Measurements from ENCODE around the gene SYT9.

SYT9 gene

DNA sequence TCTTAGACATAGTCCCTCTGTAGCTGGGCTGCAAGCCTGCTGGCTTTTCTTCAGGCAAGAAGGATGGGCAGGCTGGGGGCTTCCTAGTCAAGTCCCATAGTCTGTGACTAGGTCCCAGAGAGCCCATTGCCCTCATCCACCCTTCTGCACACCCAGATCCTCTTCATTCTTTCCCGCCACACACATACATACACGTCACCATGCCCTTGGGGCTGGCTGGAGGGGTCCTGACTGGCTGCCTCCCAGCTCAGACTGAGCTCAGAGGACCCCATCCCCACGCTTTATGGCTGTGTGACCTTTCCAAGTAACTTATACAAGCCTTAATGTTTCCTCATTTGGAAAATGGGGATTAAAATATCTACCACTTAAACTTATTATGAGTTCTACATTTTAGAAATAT lies 248.5 kb downstream of the SYT9 start:
- TF ChIP-seq SUZ12 (IDR thresholded peaks at IDR 0.05; ENCODE audit: extremely low read depth, insufficient read depth, insufficient read length), result no peak
- no peak for TF ChIP-seq YY1 (IDR thresholded peaks at IDR 0.05; ENCODE audit: insufficient read depth, insufficient read length)
- no peak for TF ChIP-seq ZNF274 (IDR thresholded peaks at IDR 0.05; ENCODE audit: low read depth, low read length)
- no peaks in the 10 kb centered on the region for H3K9me3 ChIP-seq (ENCODE audit: insufficient read depth, low read length)
- DNase-seq (ENCODE audit: low read depth, low spot score), result no peak
- no peak overlapping the region for H3K4me3 ChIP-seq (ENCODE audit: insufficient read length, low read depth)
- no peaks in the 10 kb centered on the region for H3K27me3 ChIP-seq (ENCODE audit: insufficient read depth, insufficient read length)
- H3K9ac ChIP-seq (ENCODE audit: insufficient read length, low read depth), result no peak overlapping the region
- H3K36me3 ChIP-seq (ENCODE audit: insufficient read depth, insufficient read length, low read length), result no peaks in the 10 kb centered on the region
- no peaks in the 10 kb centered on the region for H3K4me1 ChIP-seq (ENCODE audit: insufficient read depth, insufficient read length)

DNA sequence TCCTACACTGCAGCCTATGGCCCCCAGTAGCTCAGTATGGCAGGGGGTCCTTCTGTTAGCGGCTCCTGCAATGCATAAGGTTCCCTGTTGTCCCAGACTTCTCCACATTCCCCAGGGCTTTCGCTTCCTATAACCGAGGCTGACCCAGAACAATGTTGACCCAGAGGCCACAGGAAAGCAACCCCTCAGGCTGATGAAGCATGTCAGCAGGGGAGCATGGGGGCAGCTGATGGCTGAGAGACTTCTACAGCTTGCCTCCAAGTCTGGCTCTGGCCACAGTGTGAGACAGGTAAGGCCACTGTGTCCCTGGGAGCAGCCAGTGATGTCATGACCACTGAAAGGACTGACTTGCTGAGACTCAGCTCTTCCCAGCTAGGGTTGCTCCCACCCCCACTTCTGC lies 249.5 kb downstream of the SYT9 start:
- no peaks in the 10 kb centered on the region for H3K9me3 ChIP-seq (ENCODE audit: insufficient read depth, low read length)
- no peaks in the 10 kb centered on the region for H3K4me1 ChIP-seq (ENCODE audit: insufficient read depth, insufficient read length)
- no peak overlapping the region for H3K9ac ChIP-seq (ENCODE audit: insufficient read length, low read depth)
- H3K27me3 ChIP-seq (ENCODE audit: insufficient read depth, insufficient read length), result no peaks in the 10 kb centered on the region
- H3K4me3 ChIP-seq (ENCODE audit: insufficient read length, low read depth), result no peak overlapping the region
- H3K36me3 ChIP-seq (ENCODE audit: insufficient read depth, insufficient read length, low read length), result no peaks in the 10 kb centered on the region
- DNase-seq (ENCODE audit: low read depth, low spot score), result no peak
- TF ChIP-seq ZNF274 (IDR thresholded peaks at IDR 0.05; ENCODE audit: low read depth, low read length) (no peak), YY1 (IDR thresholded peaks at IDR 0.05; ENCODE audit: insufficient read depth, insufficient read length) (no peak), SUZ12 (IDR thresholded peaks at IDR 0.05; ENCODE audit: extremely low read depth, insufficient read depth, insufficient read length) (no peak)

DNA sequence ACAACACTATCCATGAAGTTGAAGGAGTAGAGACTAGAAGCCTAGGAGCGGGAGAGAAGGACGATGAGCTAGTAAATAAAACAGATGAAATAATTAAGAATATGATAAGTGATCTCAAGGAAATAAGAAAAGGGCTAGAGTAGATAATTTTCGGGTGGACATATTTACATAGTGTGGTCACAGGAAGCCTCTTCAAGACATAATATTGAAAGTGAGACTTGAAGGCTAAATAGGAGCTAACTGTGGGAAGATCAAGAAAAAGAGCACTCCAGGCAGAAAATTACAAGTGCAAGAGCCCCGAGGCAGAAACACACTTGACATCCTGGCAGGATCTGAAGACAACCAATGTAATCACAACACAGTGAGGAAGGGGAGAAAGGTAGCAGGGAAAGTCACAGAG lies 250.2 kb downstream of the SYT9 start:
- no peak for TF ChIP-seq SUZ12 (IDR thresholded peaks at IDR 0.05; ENCODE audit: extremely low read depth, insufficient read depth, insufficient read length)
- TF ChIP-seq ZNF274 (IDR thresholded peaks at IDR 0.05; ENCODE audit: low read depth, low read length), result no peak
- TF ChIP-seq YY1 (IDR thresholded peaks at IDR 0.05; ENCODE audit: insufficient read depth, insufficient read length), result no peak
- Histone ChIP-seq H3K9me3 (ENCODE audit: insufficient read depth, low read length) (no peaks in the 10 kb centered on the region), H3K4me1 (ENCODE audit: insufficient read depth, insufficient read length) (no peaks in the 10 kb centered on the region), H3K4me3 (ENCODE audit: insufficient read length, low read depth) (no peak overlapping the region), H3K9ac (ENCODE audit: insufficient read length, low read depth) (no peak overlapping the region), H3K27me3 (ENCODE audit: insufficient read depth, insufficient read length) (no peaks in the 10 kb centered on the region), H3K36me3 (ENCODE audit: insufficient read depth, insufficient read length, low read length) (no peaks in the 10 kb centered on the region)
- DNase-seq (ENCODE audit: low read depth, low spot score), result no peak

GRCh38 chr11:7506243-7506642 lies 254.5 kb downstream of the SYT9 start:
- Histone ChIP-seq H3K4me1 (ENCODE audit: insufficient read depth, insufficient read length) (no peaks in the 10 kb centered on the region), H3K4me3 (ENCODE audit: insufficient read length, low read depth) (no peak overlapping the region), H3K36me3 (ENCODE audit: insufficient read depth, insufficient read length, low read length) (no peaks in the 10 kb centered on the region), H3K27me3 (ENCODE audit: insufficient read depth, insufficient read length) (no peaks in the 10 kb centered on the region), H3K9me3 (ENCODE audit: insufficient read depth, low read length) (no peaks in the 10 kb centered on the region), H3K9ac (ENCODE audit: insufficient read length, low read depth) (no peak overlapping the region)
- no peak for TF ChIP-seq SUZ12 (IDR thresholded peaks at IDR 0.05; ENCODE audit: extremely low read depth, insufficient read depth, insufficient read length)
- no peak for TF ChIP-seq YY1 (IDR thresholded peaks at IDR 0.05; ENCODE audit: insufficient read depth, insufficient read length)
- TF ChIP-seq ZNF274 (IDR thresholded peaks at IDR 0.05; ENCODE audit: low read depth, low read length), result no peak
- no peak for DNase-seq (ENCODE audit: low read depth, low spot score)

- TF ChIP-seq ZNF274 (IDR thresholded peaks at IDR 0.05; ENCODE audit: low read depth, low read length) (no peak), YY1 (IDR thresholded peaks at IDR 0.05; ENCODE audit: insufficient read depth, insufficient read length) (no peak), SUZ12 (IDR thresholded peaks at IDR 0.05; ENCODE audit: extremely low read depth, insufficient read depth, insufficient read length) (no peak)
- no peaks in the 10 kb centered on the region for H3K27me3 ChIP-seq (ENCODE audit: insufficient read depth, insufficient read length)
- no peaks in the 10 kb centered on the region for H3K9me3 ChIP-seq (ENCODE audit: insufficient read depth, low read length)
- peaks cover 5% of the 10 kb centered on the region for H3K4me1 ChIP-seq (ENCODE audit: insufficient read depth, insufficient read length)
- no peak overlapping the region for H3K4me3 ChIP-seq (ENCODE audit: insufficient read length, low read depth)
- no peak for DNase-seq (ENCODE audit: low read depth, low spot score)
- no peak overlapping the region for H3K9ac ChIP-seq (ENCODE audit: insufficient read length, low read depth)
- no peaks in the 10 kb centered on the region for H3K36me3 ChIP-seq (ENCODE audit: insufficient read depth, insufficient read length, low read length)
Observed at GRCh38 chr11:7508087-7508486, 256.4 kb downstream of the SYT9 start.

- no peak for TF ChIP-seq YY1 (IDR thresholded peaks at IDR 0.05; ENCODE audit: insufficient read depth, insufficient read length)
- TF ChIP-seq SUZ12 (IDR thresholded peaks at IDR 0.05; ENCODE audit: extremely low read depth, insufficient read depth, insufficient read length), result no peak
- no peak for TF ChIP-seq ZNF274 (IDR thresholded peaks at IDR 0.05; ENCODE audit: low read depth, low read length)
- DNase-seq (ENCODE audit: low read depth, low spot score), result no peak
- Histone ChIP-seq H3K36me3 (ENCODE audit: insufficient read depth, insufficient read length, low read length) (no peaks in the 10 kb centered on the region), H3K4me1 (ENCODE audit: insufficient read depth, insufficient read length) (peaks cover 5% of the 10 kb centered on the region), H3K9me3 (ENCODE audit: insufficient read depth, low read length) (no peaks in the 10 kb centered on the region), H3K27me3 (ENCODE audit: insufficient read depth, insufficient read length) (peaks cover 11% of the 10 kb centered on the region), H3K9ac (ENCODE audit: insufficient read length, low read depth) (no peak overlapping the region), H3K4me3 (ENCODE audit: insufficient read length, low read depth) (no peak overlapping the region)
Observed at GRCh38 chr11:7509966-7510365, 258.3 kb downstream of the SYT9 start.

DNA sequence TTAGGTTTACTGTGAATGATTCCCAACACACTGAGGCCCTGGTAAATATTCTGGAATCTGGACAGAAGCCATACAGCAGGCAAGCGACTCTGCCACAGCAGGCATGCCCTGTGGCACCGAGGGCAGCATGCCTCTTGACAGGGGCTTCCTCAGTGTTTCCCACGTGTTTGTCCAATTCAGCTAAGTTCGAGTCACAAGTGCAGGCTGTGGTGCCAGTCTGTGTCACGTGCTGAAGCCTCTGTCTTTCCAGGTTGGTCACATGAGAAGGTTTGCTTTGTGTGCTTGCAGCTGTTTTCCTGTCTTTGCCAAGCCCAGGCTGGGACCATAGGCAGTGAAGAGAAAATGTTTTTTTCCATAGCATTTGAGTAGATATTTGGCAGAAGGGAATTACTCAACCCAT lies 259.7 kb downstream of the SYT9 start:
- Histone ChIP-seq H3K27me3 (ENCODE audit: insufficient read depth, insufficient read length) (peaks cover 19% of the 10 kb centered on the region), H3K4me1 (ENCODE audit: insufficient read depth, insufficient read length) (peaks cover 8% of the 10 kb centered on the region), H3K9ac (ENCODE audit: insufficient read length, low read depth) (no peak overlapping the region), H3K9me3 (ENCODE audit: insufficient read depth, low read length) (no peaks in the 10 kb centered on the region), H3K4me3 (ENCODE audit: insufficient read length, low read depth) (no peak overlapping the region), H3K36me3 (ENCODE audit: insufficient read depth, insufficient read length, low read length) (no peaks in the 10 kb centered on the region)
- TF ChIP-seq ZNF274 (IDR thresholded peaks at IDR 0.05; ENCODE audit: low read depth, low read length), result no peak
- TF ChIP-seq YY1 (IDR thresholded peaks at IDR 0.05; ENCODE audit: insufficient read depth, insufficient read length), result no peak
- no peak for TF ChIP-seq SUZ12 (IDR thresholded peaks at IDR 0.05; ENCODE audit: extremely low read depth, insufficient read depth, insufficient read length)
- DNase-seq (ENCODE audit: low read depth, low spot score), result no peak

All from NT2/D1 (cell line).